ENCODE results near the gene PPP6R3. TPM values are rescaled to one million over a fixed set of nuclear protein-coding genes. Genes with fewer than 3 reads are reported as not detected.

PPP6R3 gene
- total and polyA plus RNA-seq, 2 of the 8 experiments (the other 6 are each of a cell fraction or from before 2014, with no cell fraction given): 44.6 to 150 TPM

DNA sequence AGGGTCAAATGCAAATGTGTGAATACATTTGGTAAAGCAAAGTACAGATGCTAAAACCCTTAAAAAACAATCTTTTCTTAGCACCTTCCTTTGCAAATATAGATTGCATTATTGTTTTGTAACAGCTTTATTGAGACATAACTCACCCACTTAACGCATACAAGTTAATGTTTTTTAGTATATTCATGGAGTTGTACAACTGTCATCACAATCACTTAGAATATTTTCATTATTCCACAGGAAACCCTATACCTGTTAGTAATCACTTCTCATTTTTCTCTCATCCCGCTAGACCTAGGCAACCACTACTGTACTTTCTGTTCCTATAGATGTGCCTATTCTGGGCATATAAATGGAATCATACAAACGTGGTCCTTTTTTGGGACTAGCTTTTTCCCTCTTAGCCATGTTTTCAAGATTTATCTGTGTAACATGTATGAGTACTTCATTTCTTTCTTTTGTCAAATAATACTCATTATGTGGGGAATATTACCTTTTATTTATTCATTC lies 34.7 kb downstream of the PPP6R3 start:
- Histone ChIP-seq H3K18ac (ENCODE audit: extremely low read depth, low read length) (no peak overlapping the region), H2BK12ac (ENCODE audit: low read depth, low read length) (no peak overlapping the region), H3K4me2 (ENCODE audit: insufficient read depth in 1 of 2, low read depth in 2 of 2, low read length in 2 of 2) (no peak overlapping the region), H2AK5ac (ENCODE audit: low read depth, low read length) (no peak overlapping the region), H2BK5ac (ENCODE audit: low read depth, low read length) (no peak overlapping the region), H3K27ac (ENCODE audit: low read depth, low read length) (no peak overlapping the region), H3K14ac (ENCODE audit: insufficient read length) (no peak overlapping the region), H3K4ac (replicated peaks; ENCODE audit: insufficient read length, low read depth, low read length) (no peak overlapping the region), H4K5ac (ENCODE audit: insufficient read length, low read depth, low read length) (no peak overlapping the region), H4K20me1 (replicated peaks in 1 of 2; ENCODE audit: control insufficient read depth in 1 of 2, insufficient read depth in 2 of 2, low read length in 2 of 2) (peaks cover 19 to 29% of the 10 kb centered on the region in 2 experiments), H3K23ac (ENCODE audit: insufficient read length) (no peak overlapping the region), H2BK15ac (ENCODE audit: low read length) (no peak overlapping the region), H3K36me3 (ENCODE audit: control insufficient read depth in 2 of 4, insufficient read depth in 4 of 4, low read length in 3 of 4) (no peaks in the 10 kb centered on the region), H2AFZ (ENCODE audit: low read length) (no peak overlapping the region), H3K56ac (replicated peaks; ENCODE audit: insufficient read length, low read depth, low read length) (no peak overlapping the region), H3K27me3 (replicated peaks in 1 of 4; ENCODE audit: control insufficient read depth in 3 of 4, extremely low read depth in 1 of 4, insufficient read depth in 3 of 4, low read length in 3 of 4) (no peaks in the 10 kb centered on the region), H3K9ac (replicated peaks in 1 of 4; ENCODE audit: extremely low read depth in 1 of 4, low read depth in 3 of 4, low read length in 3 of 4) (no peak overlapping the region), H3K4me1 (replicated peaks in 1 of 4; ENCODE audit: control insufficient read depth in 3 of 4, insufficient read depth in 4 of 4, low read length in 3 of 4) (peaks cover 0 to 8% (median 2%) of the 10 kb centered on the region in 4 experiments; a peak in 3 of 7 replicates), H3K79me1 (ENCODE audit: low read depth, low read length) (peaks cover 5% of the 10 kb centered on the region), H2BK120ac (replicated peaks; ENCODE audit: low read depth, low read length) (no peak overlapping the region), H3K4me3 (ENCODE audit: extremely low read depth in 1 of 4, insufficient read depth in 2 of 4, low read depth in 3 of 4, low read length in 4 of 4) (no peak overlapping the region), H4K8ac (ENCODE audit: extremely low read depth, insufficient read depth, low read length) (no peak overlapping the region), H3K9me3 (ENCODE audit: insufficient read depth in 2 of 2, low read depth in 1 of 2, low read length in 1 of 2) (no peaks in the 10 kb centered on the region), H4K91ac (replicated peaks; ENCODE audit: insufficient read length, low read length) (no peak overlapping the region), H3K79me2 (ENCODE audit: control insufficient read depth in 1 of 2, insufficient read depth in 2 of 2, low read length in 2 of 2) (peaks cover 45 to 96% of the 10 kb centered on the region in 2 experiments), H2BK20ac (ENCODE audit: low read length) (no peak overlapping the region), H3K23me2 (ENCODE audit: low read depth, low read length) (no peaks in the 10 kb centered on the region)
- ChIA-PET POLR2A (ENCODE audit: partially characterized antibody) (interaction anchor here (0.7 to 1.8 kb wide), 2 partner anchors 15 to 33 kb away, joined by 3 read pairs; no protein-coding TSS in a partner anchor), CTCF (ENCODE audit: partially characterized antibody) (interaction anchor here (1.2 to 1.6 kb wide), 2 partner anchors 14 to 26 kb away, joined by 3 to 5 read pairs; no protein-coding TSS in a partner anchor)
- no peak for DNase-seq (ENCODE audit: low read depth in 1 of 2, low spot score in 2 of 2)
- no peak for TF ChIP-seq JUN (IDR thresholded peaks at IDR 0.05; ENCODE audit: low read depth, low read length)
- TF ChIP-seq SIN3A (conservative IDR thresholded peaks at IDR 0.05 in 1 of 2, IDR thresholded peaks at IDR 0.05 in 1 of 2; ENCODE audit: low read depth in 1 of 2, low read length in 2 of 2): no peak
- TF ChIP-seq CTCF (IDR thresholded peaks at IDR 0.05; ENCODE audit: control extremely low read depth in 1 of 3, insufficient read depth in 1 of 3, low read depth in 1 of 3, low read length in 3 of 3): no peak
- WGBS, 2 experiments (ENCODE audit: extremely low coverage in 1 of 2, insufficient coverage in 1 of 2, insufficient read length in 1 of 2, insufficient replicate concordance in 2 of 2, low coverage in 1 of 2, low lambda C conversion rate in 2 of 2, missing lambda C conversion rate in 1 of 2): 93% methylated on average over 3 of the region's 3 CpGs; no CpG with 5 or more reads in 1 of the 2 experiments
- no peak for FAIRE-seq
